Stimulated activated naive CD4-positive, alpha-beta T cell treated with Interleukin-2 at 50 U/mL for 16 hours (primary cell): Measurements from ENCODE around the gene MPRIP.
"Not testable (repeated sequence)": the region's sequence is repeated elsewhere in the genome, so short reads cannot be mapped to it uniquely, and the experiment has no call there.

Source experiments
- DNase-seq: peaks from one replicate; lab custom pipeline; 2025; lab: John Stamatoyannopoulos, UW

Gene MPRIP

GRCh38 chr17:17042384-17042736 lies at the start of gene MPRIP:
TSS of gene MPRIP (plus strand) at chr17:17042457. CDS start at chr17:17042849, 392 bp downstream.
- no peak for DNase-seq

GRCh38 chr17:16994631-16995030 lies 47.6 kb upstream of the MPRIP start:
- DNase-seq: no peak

DNA sequence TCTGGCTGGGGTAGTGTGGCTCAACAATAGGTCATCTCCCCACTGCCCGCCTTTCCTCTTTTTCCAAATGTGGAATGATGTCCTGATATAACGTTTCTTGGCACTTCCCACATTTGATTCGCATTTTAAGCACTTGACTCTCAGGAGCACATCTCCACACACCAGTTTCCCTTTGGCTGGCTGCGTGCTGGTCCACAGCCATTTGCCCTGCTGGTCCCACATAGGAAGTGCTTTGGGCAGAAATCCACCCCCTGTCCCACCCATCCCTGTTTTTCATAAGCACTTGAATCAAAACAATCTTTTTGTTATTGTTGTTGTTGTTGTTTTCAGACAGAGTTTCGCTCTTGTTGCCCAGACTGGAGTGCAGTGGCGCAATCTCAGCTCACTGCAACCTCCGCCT lies 46.3 kb upstream of the MPRIP start:
- DNase-seq: no peak

DNA sequence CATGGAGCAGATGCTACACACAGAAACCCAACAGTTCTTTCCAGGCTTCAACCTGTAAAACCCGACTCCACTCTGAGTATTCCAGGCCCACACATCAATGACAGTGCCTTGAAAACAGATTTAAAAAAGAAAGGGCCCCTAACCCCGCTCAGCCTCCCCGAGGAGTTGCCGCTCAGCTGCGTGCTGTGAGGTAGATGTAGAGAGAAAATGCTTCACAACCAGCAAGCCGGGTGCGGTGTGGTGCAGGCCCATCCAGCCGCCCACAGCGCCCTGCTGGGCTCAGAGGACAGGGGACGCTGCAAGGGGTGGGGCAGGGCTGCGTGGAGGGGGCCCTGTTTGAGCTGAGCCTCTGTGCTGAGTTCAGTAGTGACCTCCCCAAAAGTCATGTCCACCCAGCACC lies 45.5 kb upstream of the MPRIP start:
- not testable (repeated sequence) for DNase-seq

GRCh38 chr17:16997514-16998429 lies 44.5 kb upstream of the MPRIP start:
- DNase-seq: no peak

DNA sequence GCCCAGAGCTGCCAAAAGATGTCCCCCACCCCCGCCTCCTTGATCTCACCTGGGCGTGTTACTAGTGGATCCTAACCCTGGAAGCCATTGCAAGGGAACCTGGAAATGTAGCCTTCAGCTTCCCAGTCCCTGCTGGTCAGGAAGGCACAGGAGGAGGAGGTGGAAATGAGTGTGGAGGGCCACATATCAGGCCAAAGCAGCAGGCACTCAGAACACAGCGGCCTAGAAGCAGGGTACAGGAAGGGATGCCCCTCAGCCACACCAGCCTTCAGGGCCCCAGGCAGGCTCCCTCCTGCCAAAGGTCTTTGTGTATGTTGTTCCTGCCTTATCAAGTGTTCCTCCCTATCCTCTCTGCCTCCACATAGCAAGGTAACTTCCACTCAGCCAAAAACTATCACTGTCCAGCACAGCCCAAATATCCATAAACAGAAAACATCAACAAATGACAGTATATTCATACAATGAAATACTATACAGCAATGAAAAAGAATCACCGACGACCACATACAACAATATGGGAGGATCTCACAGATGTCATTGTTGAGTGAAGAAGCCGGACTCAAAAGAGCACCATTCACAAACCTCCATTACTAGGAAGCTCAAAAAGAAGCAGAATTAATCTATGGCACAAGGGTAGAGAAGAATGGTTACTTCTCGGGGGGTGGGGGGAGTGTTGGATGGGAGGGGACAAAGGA lies 42.2 kb upstream of the MPRIP start:
- DNase-seq: no peak

GRCh38 chr17:17001076-17001777 lies 41.0 kb upstream of the MPRIP start:
- no peak for DNase-seq

DNA sequence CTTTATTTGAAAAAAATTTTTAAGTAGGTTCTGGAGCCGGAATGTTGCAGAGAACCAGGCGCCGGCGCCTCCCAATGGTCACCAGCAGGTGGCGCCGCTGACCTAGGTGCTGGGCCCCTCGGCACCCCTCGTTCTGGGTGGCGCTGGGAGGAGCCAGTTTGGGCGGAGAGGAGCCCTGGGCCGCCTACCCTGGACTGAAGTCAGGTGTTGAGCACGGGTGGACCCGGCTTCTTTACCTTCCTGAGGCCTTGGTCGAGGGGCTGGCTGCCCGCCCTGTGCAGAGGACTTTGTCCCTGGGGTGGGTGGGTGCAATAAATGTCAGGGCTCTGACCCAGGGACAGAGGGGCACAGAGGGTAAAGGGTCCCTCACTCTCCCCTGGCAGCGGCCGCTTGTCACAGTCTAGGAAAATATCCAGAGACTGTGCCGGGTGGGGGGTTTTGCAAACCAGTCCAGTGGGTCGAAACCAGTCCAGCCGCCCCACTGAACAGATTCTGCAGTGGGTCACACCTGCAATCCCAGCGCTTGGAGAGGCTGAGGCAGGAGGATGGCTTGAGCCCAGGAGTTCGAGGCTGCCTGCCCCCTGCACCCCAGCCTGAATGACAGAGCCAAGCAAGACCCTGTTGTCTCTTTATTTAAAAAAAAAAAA lies 40.3 kb upstream of the MPRIP start:
- DNase-seq: peak; percentile 67

GRCh38 chr17:17002731-17003715 lies 39.2 kb upstream of the MPRIP start:
- DNase-seq: not testable (repeated sequence)

DNA sequence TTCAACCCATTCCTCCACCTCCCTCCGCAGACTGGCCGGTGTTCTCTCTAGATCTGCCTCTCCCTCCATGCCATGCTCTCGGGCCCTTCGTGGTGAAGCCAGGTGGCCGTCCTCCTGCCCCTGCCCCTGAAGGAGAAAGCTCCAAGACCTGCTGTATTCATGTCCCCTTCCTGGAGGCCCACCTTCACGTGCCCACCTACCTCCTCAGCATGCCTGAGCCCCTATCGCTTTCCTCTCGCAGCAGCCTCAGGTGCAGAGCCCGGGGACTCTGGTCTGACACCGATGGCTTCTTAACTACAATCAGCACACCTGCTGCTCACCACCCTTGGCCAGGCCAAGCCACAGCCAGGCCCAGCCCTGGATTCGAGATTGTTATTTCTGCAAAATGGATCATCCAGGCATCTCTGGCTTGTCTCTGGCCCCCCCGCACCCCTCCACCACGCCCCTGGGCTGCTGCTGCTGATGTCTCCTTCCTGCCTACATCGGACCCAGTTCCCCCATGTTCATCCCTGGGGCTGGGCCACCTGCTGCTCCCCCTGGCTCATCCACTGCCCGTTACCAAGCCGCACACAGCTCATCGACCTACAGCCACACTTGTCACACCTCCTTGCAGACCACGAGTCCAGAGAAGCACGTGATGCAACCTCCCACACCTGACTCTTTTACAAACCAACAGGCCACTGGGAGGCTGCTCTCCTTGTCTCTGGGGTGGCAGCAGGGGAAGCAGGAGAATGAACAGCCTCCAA lies 37.8 kb upstream of the MPRIP start:
- no peak for DNase-seq

GRCh38 chr17:17004997-17005614 lies 37.2 kb upstream of the MPRIP start:
- not testable (repeated sequence) for DNase-seq

DNA sequence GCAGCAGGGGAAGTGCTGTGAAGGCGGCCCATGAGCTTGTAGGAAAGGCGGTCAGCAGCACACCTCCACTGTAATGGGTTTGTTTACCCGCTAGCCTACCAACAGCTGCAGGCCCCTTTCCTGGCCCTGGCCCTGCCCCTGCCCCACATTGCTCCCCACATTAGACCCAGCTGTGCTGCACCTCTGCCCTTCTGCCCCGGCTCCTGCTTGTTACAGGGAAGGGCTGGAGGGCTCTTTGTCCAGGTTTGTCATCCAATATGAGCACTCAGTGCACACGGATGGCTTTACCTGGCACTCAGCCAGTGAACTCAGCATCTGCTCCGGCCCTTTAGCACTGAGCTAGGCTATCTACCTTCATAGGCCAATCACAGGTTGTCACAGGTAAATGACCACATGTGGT lies 34.4 kb upstream of the MPRIP start:
- not testable (repeated sequence) for DNase-seq

GRCh38 chr17:17008621-17009397 lies 33.4 kb upstream of the MPRIP start:
- not testable (repeated sequence) for DNase-seq

DNA sequence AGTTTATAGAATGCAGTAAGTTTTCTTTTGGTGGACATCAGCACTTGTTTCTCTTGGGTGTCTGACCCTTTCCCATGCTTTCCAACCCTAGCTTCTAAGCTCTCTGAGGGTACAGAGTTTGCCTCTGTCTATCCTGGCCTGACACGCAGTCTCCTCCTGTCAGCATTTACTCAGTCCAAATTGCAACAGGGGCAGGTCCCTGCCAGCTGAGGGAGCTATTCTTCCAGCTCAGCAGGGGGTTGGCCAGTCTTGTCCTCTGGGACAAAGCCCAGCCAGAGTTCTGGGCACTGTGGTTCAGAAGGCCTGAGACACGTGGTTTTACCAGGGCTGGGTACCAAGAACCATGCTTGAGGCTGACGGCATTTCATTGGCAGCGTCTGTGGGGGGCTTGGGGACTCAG lies 32.3 kb upstream of the MPRIP start:
- not testable (repeated sequence) for DNase-seq

GRCh38 chr17:17010545-17011034 lies 31.7 kb upstream of the MPRIP start:
- DNase-seq: not testable (repeated sequence)

GRCh38 chr17:17011043-17011907 lies 31.0 kb upstream of the MPRIP start:
- not testable (repeated sequence) for DNase-seq
